Measurements from ENCODE around the gene EBF3. TPM values are rescaled to one million over a fixed set of nuclear protein-coding genes. Genes with fewer than 3 reads are reported as not detected.

Gene EBF3
- total RNA-seq, 1 experiment from 2014 or later, result 0.22 TPM

- Histone ChIP-seq H3K23ac (ENCODE audit: insufficient read length, low read depth, low read length) (no peak overlapping the region), H2AK5ac (ENCODE audit: insufficient read length, low read length) (no peak overlapping the region), H2BK12ac (ENCODE audit: insufficient read length, low read depth, low read length) (no peak overlapping the region), H3K79me2 (ENCODE audit: insufficient read depth, low read length) (no peaks in the 10 kb centered on the region), H2BK15ac (ENCODE audit: low read depth, low read length) (no peak overlapping the region), H2AFZ (ENCODE audit: low read length) (no peak overlapping the region), H3T11ph (ENCODE audit: low read length) (no peak overlapping the region), H3K4me1 (ENCODE audit: insufficient read depth, low read length) (no peaks in the 10 kb centered on the region), H3K9ac (ENCODE audit: extremely low read depth, insufficient read length, low read length) (no peak overlapping the region), H3K23me2 (ENCODE audit: insufficient read length, low read depth, low read length, poor library complexity, severe bottlenecking) (no peaks in the 10 kb centered on the region), H2BK5ac (ENCODE audit: insufficient read length, low read length) (no peak overlapping the region), H3K79me1 (ENCODE audit: insufficient read depth, low read depth, low read length, poor library complexity, severe bottlenecking) (no peaks in the 10 kb centered on the region), H3K4me2 (ENCODE audit: insufficient read depth, insufficient read length, low read length) (no peak overlapping the region), H3K4ac (ENCODE audit: low read depth, low read length) (no peak overlapping the region), H4K20me1 (ENCODE audit: control insufficient read depth, insufficient read depth, insufficient read length) (no peaks in the 10 kb centered on the region), H3K9me3 (ENCODE audit: control insufficient read depth, low read depth, low read length) (peaks cover 6% of the 10 kb centered on the region), H3K27me3 (ENCODE audit: insufficient read depth, low read length) (no peaks in the 10 kb centered on the region), H3K56ac (ENCODE audit: insufficient read length, low read depth, low read length) (no peak overlapping the region), H2BK120ac (ENCODE audit: low read depth, low read length, poor library complexity, severe bottlenecking) (no peak overlapping the region), H4K91ac (ENCODE audit: insufficient read length, low read depth, low read length) (no peak overlapping the region), H3K14ac (ENCODE audit: insufficient read depth, low read length) (no peak overlapping the region), H4K5ac (ENCODE audit: insufficient read length, low read depth, low read length) (no peak overlapping the region), H4K8ac (replicated peaks; ENCODE audit: insufficient read length, low read depth, low read length) (no peak overlapping the region), H2BK20ac (ENCODE audit: low read depth, low read length, poor library complexity, severe bottlenecking) (no peak overlapping the region), H3K18ac (ENCODE audit: insufficient read length, low read depth, low read length) (no peak overlapping the region), H3K27ac (ENCODE audit: insufficient read length, low read depth, low read length) (no peak overlapping the region)
- no peak for DNase-seq
- TF ChIP-seq CTCF (conservative IDR thresholded peaks at IDR 0.05), result no peak
- peaks cover 3% of the 10 kb centered on the region for H3K27me3 Mint-ChIP-seq (ENCODE audit: low read depth)
- H3K9me3 Mint-ChIP-seq, result peaks cover 22 to 23% of the 10 kb centered on the region in 2 experiments
- H3K36me3 Mint-ChIP-seq (ENCODE audit: insufficient read depth in 1 of 3, low read depth in 3 of 3), result peaks cover 9 to 17% (median 14%) of the 10 kb centered on the region in 3 experiments
- peaks cover 0 to 2% of the 10 kb centered on the region in 2 experiments; a peak in 1 of 4 replicates for H3K4me1 Mint-ChIP-seq
- no peak overlapping the region for H3K4me3 Mint-ChIP-seq
- H3K27ac Mint-ChIP-seq, result no peak overlapping the region
- WGBS (ENCODE audit: extremely low coverage, insufficient read length, low lambda C conversion rate), result no CpG with 5 or more reads among the region's 17 CpGs
Measured at GRCh38 chr10:129815898-129816655, 148.0 kb downstream of the EBF3 start.
